ENCODE measurements around the gene BBX. TPM values are rescaled to one million over a fixed set of nuclear protein-coding genes. Genes with fewer than 3 reads are reported as not detected.

Gene BBX
- total RNA-seq, 1 donor, result 97.6 TPM

GRCh38 chr3:107769882-107770281 lies 247.1 kb downstream of the BBX start:
- TF ChIP-seq CTCF (IDR thresholded peaks at IDR 0.05; ENCODE audit: insufficient read depth, low read depth, low read length), result no peak
- no peak overlapping the region for H3K4me3 ChIP-seq (ENCODE audit: low read depth, low read length)
- no peak for DNase-seq (ENCODE audit: low read depth)

GRCh38 chr3:107772016-107772415 lies 249.3 kb downstream of the BBX start:
- DNase-seq (ENCODE audit: low read depth), result peak; percentile 18
- no peak overlapping the region for H3K4me3 ChIP-seq (ENCODE audit: low read depth, low read length)
- TF ChIP-seq CTCF (IDR thresholded peaks at IDR 0.05; ENCODE audit: insufficient read depth, low read depth, low read length), result no peak

- DNase-seq (ENCODE audit: low read depth), result no peak
Observed at GRCh38 chr3:107775974-107776373, 253.2 kb downstream of the BBX start.

GRCh38 chr3:107781253-107781652 lies 258.5 kb downstream of the BBX start:
- no peak for DNase-seq (ENCODE audit: low read depth)
- no peak overlapping the region for H3K4me3 ChIP-seq (ENCODE audit: low read depth, low read length)
- no peak for TF ChIP-seq CTCF (IDR thresholded peaks at IDR 0.05; ENCODE audit: insufficient read depth, low read depth, low read length)

More at GRCh38 chr3:107775974-107776373, 253.2 kb downstream of the BBX start:
- H3K4me3 ChIP-seq (ENCODE audit: low read depth, low read length), result no peak overlapping the region
- TF ChIP-seq CTCF (IDR thresholded peaks at IDR 0.05; ENCODE audit: insufficient read depth, low read depth, low read length), result no peak

GRCh38 chr3:107782054-107782453 lies 259.3 kb downstream of the BBX start:
- no peak for DNase-seq (ENCODE audit: low read depth)
- TF ChIP-seq CTCF (IDR thresholded peaks at IDR 0.05; ENCODE audit: insufficient read depth, low read depth, low read length), result no peak
- H3K4me3 ChIP-seq (ENCODE audit: low read depth, low read length), result no peak overlapping the region

- H3K4me3 ChIP-seq (ENCODE audit: low read depth, low read length), result no peak overlapping the region
- no peak for DNase-seq (ENCODE audit: low read depth)
- no peak for TF ChIP-seq CTCF (IDR thresholded peaks at IDR 0.05; ENCODE audit: insufficient read depth, low read depth, low read length)
Observed at GRCh38 chr3:107790612-107791011, 267.9 kb downstream of the BBX start.

GRCh38 chr3:107791027-107791426 lies 268.3 kb downstream of the BBX start:
- no peak for DNase-seq (ENCODE audit: low read depth)
- H3K4me3 ChIP-seq (ENCODE audit: low read depth, low read length), result no peak overlapping the region
- TF ChIP-seq CTCF (IDR thresholded peaks at IDR 0.05; ENCODE audit: insufficient read depth, low read depth, low read length), result no peak
